H9 (cell line): Measurements from ENCODE around the gene ETNK2. TPM values are rescaled to one million over a fixed set of nuclear protein-coding genes. Genes with fewer than 3 reads are reported as not detected.

Source experiments
- DNase-seq: peaks from one replicate; pipeline ENCODE4 v3.0.0-alpha.2; 2017
- H2AFZ ChIP-seq: one replicate; pipeline ENCODE4 v1.6.1; 2013; ENCODE audit warnings: mild to moderate bottlenecking, low read length, control low read depth, moderate library complexity
- H2AK5ac ChIP-seq: 2 replicates; pipeline ENCODE4 v1.6.1; 2013; ENCODE audit warnings: low read length, control low read depth, mixed read lengths; ENCODE audit not compliant: insufficient read length
- H2BK120ac ChIP-seq: one replicate; pipeline ENCODE4 v1.6.1; 2013; ENCODE audit warnings: low read depth, mild to moderate bottlenecking, low read length, control low read depth, inconsistent platforms; ENCODE audit not compliant: poor library complexity, severe bottlenecking
- H2BK12ac ChIP-seq: 2 replicates; pipeline ENCODE4 v1.6.1; 2013; ENCODE audit warnings: low read length, control low read depth, mixed read lengths, low read depth; ENCODE audit not compliant: insufficient read length
- H2BK15ac ChIP-seq: 2 replicates; pipeline ENCODE4 v1.6.1; 2013; ENCODE audit warnings: low read depth, low read length, control low read depth
- H2BK20ac ChIP-seq: one replicate; pipeline ENCODE4 v1.6.1; 2013; ENCODE audit warnings: low read depth, mild to moderate bottlenecking, low read length, control low read depth, inconsistent platforms; ENCODE audit not compliant: poor library complexity, severe bottlenecking
- H2BK5ac ChIP-seq: 2 replicates; pipeline ENCODE4 v1.6.1; 2013; ENCODE audit warnings: low read length, control low read depth, mixed read lengths; ENCODE audit not compliant: insufficient read length
- H3K14ac ChIP-seq: 2 replicates; pipeline ENCODE4 v1.6.1; 2013; ENCODE audit warnings: low read length, control low read depth; ENCODE audit not compliant: insufficient read depth
- H3K18ac ChIP-seq: 2 replicates; pipeline ENCODE4 v1.6.1; 2013; ENCODE audit warnings: low read depth, mild to moderate bottlenecking, mixed read lengths, low read length, control low read depth; ENCODE audit not compliant: insufficient read length
- H3K23ac ChIP-seq: 2 replicates; pipeline ENCODE4 v1.6.1; 2013; ENCODE audit warnings: low read length, control low read depth, mixed read lengths, low read depth; ENCODE audit not compliant: insufficient read length
- H3K23me2 ChIP-seq: 2 replicates; pipeline ENCODE4 v1.6.1; 2013; ENCODE audit warnings: low read depth, mild to moderate bottlenecking, mixed read lengths, low read length, control low read depth; ENCODE audit not compliant: insufficient read length, poor library complexity, severe bottlenecking
- H3K27ac ChIP-seq: 2 replicates; pipeline ENCODE4 v1.5.1; 2013; ENCODE audit warnings: low read length, control low read depth, mixed read lengths, low read depth; ENCODE audit not compliant: insufficient read length
- H3K27me3 ChIP-seq: 2 replicates; pipeline ENCODE4 v1.6.1; 2013; ENCODE audit warnings: low read length, control low read depth, inconsistent platforms; ENCODE audit not compliant: insufficient read depth
- H3K4ac ChIP-seq: 2 replicates; pipeline ENCODE4 v1.6.1; 2013; ENCODE audit warnings: low read depth, mild to moderate bottlenecking, control low read depth, inconsistent platforms, low read length, moderate library complexity
- H3K4me1 ChIP-seq: 2 replicates; pipeline ENCODE4 v1.6.1; 2013; ENCODE audit warnings: low read length, control low read depth, inconsistent platforms; ENCODE audit not compliant: insufficient read depth
- H3K4me2 ChIP-seq: 2 replicates; pipeline ENCODE4 v1.6.1; 2013; ENCODE audit warnings: low read length, control low read depth, mixed read lengths; ENCODE audit not compliant: insufficient read length, insufficient read depth
- H3K56ac ChIP-seq: 2 replicates; pipeline ENCODE4 v1.6.1; 2013; ENCODE audit warnings: low read depth, mild to moderate bottlenecking, mixed read lengths, low read length, control low read depth; ENCODE audit not compliant: insufficient read length
- H3K79me1 ChIP-seq: 2 replicates; pipeline ENCODE4 v1.6.1; 2013; ENCODE audit warnings: low read depth, mild to moderate bottlenecking, moderate library complexity, low read length, control low read depth, inconsistent platforms; ENCODE audit not compliant: insufficient read depth, poor library complexity, severe bottlenecking
- H3K79me2 ChIP-seq: 2 replicates; pipeline ENCODE4 v1.6.1; 2013; ENCODE audit warnings: low read length, control low read depth, inconsistent platforms; ENCODE audit not compliant: insufficient read depth
- H3K9ac ChIP-seq: 2 replicates; pipeline ENCODE4 v1.6.1; 2013; ENCODE audit warnings: low read length, control low read depth, mixed read lengths; ENCODE audit not compliant: insufficient read length; ENCODE audit errors: extremely low read depth
- H3K9me3 ChIP-seq: one replicate; pipeline ENCODE4 v1.6.1; 2013; ENCODE audit warnings: low read depth, low read length, inconsistent platforms; ENCODE audit not compliant: control insufficient read depth
- H3T11ph ChIP-seq: one replicate; pipeline ENCODE4 v1.6.1; 2013; ENCODE audit warnings: mild to moderate bottlenecking, low read length, control low read depth, inconsistent platforms
- H4K20me1 ChIP-seq: one replicate; pipeline ENCODE4 v1.6.1; 2013; ENCODE audit not compliant: control insufficient read depth, insufficient read length, insufficient read depth
- H4K5ac ChIP-seq: 2 replicates; pipeline ENCODE4 v1.6.1; 2013; ENCODE audit warnings: low read depth, mild to moderate bottlenecking, mixed read lengths, low read length, control low read depth; ENCODE audit not compliant: insufficient read length
- H4K8ac ChIP-seq: replicated peaks from 2 replicates; pipeline ENCODE4 v1.6.1; 2013; ENCODE audit warnings: low read length, control low read depth, mixed read lengths, low read depth; ENCODE audit not compliant: insufficient read length
- H4K91ac ChIP-seq: 2 replicates; pipeline ENCODE4 v1.6.1; 2013; ENCODE audit warnings: low read depth, mild to moderate bottlenecking, moderate library complexity, mixed read lengths, low read length, control low read depth; ENCODE audit not compliant: insufficient read length
- H3K27ac Mint-ChIP-seq, 3 experiments: 2 replicates in 2 of 3; 3 replicates in 1 of 3; pipeline ENCODE4 v1.8.0; 2020 to 2021; ENCODE audit warnings: mixed read lengths in 3 of 3, mild to moderate bottlenecking in 1 of 3, moderate library complexity in 1 of 3
- H3K27me3 Mint-ChIP-seq: 2 replicates; pipeline ENCODE4 v1.8.0; 2021; ENCODE audit warnings: low read depth, mild to moderate bottlenecking, moderate library complexity, mixed read lengths
- H3K36me3 Mint-ChIP-seq, 3 experiments: 2 replicates in 2 of 3; 3 replicates in 1 of 3; pipeline ENCODE4 v1.8.0; 2020 to 2021; ENCODE audit warnings: low read depth in 3 of 3, mixed read lengths in 3 of 3; ENCODE audit not compliant: insufficient read depth in 1 of 3
- H3K4me1 Mint-ChIP-seq, 2 experiments: 2 replicates each; pipeline ENCODE4 v1.8.0; 2020; ENCODE audit warnings: mixed read lengths in 2 of 2
- H3K4me3 Mint-ChIP-seq, 2 experiments: 2 replicates in 1 of 2; 3 replicates in 1 of 2; pipeline ENCODE4 v1.8.0; 2020 to 2021; ENCODE audit warnings: mild to moderate bottlenecking in 2 of 2, mixed read lengths in 2 of 2, moderate library complexity in 1 of 2
- H3K9me3 Mint-ChIP-seq, 2 experiments: 2 replicates in 1 of 2; 3 replicates in 1 of 2; pipeline ENCODE4 v1.8.0; 2020; ENCODE audit warnings: mild to moderate bottlenecking in 2 of 2, mixed read lengths in 2 of 2, moderate library complexity in 1 of 2
- CTCF ChIP-seq: fragments of 200-600 bp; sonication (generic); conservative IDR thresholded peaks from 3 replicates; pipeline ENCODE4 v1.8.0; 2021; ENCODE audit warnings: antibody characterized with exemption, mild to moderate bottlenecking
- WGBS: extraction: QIAGEN DNeasy Blood & Tissue Kit; methylation state at CpG from one replicate; pipeline ENCODE4 v1.1.7; 2013; ENCODE audit warnings: missing lambda C conversion rate, low lambda C conversion rate, mixed read lengths; ENCODE audit not compliant: insufficient read length; ENCODE audit errors: extremely low coverage; 5-methylcytosine and 5-hydroxymethylcytosine counted together
- total RNA-seq: library from RNA; stranded (reverse); gene quantifications from 2 replicates; pipeline ENCODE4 v1.2.1, GENCODE V29; 2021

Gene ETNK2
- total RNA-seq, 1 experiment from 2014 or later: 17.6 TPM

GRCh38 chr1:204161609-204162493, 10.0 kb upstream of the ETNK2 start:
- Histone ChIP-seq H3K4me2 (no peak overlapping the region), H2AK5ac (no peak overlapping the region), H2AFZ (no peak overlapping the region), H3T11ph (no peak overlapping the region), H3K4me1 (no peaks in the 10 kb centered on the region), H4K8ac (no peak overlapping the region), H3K79me1 (no peaks in the 10 kb centered on the region), H3K23ac (no peak overlapping the region), H3K27me3 (no peaks in the 10 kb centered on the region), H3K79me2 (no peaks in the 10 kb centered on the region), H4K5ac (no peak overlapping the region), H3K27ac (no peak overlapping the region), H2BK20ac (no peak overlapping the region), H4K91ac (no peak overlapping the region), H3K14ac (no peak overlapping the region; the same call in 1 of the 2 replicates), H4K20me1 (no peaks in the 10 kb centered on the region), H2BK120ac (no peak overlapping the region), H2BK12ac (no peak overlapping the region), H3K9me3 (no peaks in the 10 kb centered on the region), H2BK5ac (no peak overlapping the region), H3K56ac (no peak overlapping the region), H3K9ac (no peak overlapping the region), H3K23me2 (no peaks in the 10 kb centered on the region), H2BK15ac (no peak overlapping the region), H3K4ac (no peak overlapping the region), H3K18ac (no peak overlapping the region)
- Mint-ChIP-seq H3K36me3 (no peaks in the 10 kb centered on the region; a peak in 1 of 7 replicates), H3K4me3 (no peak overlapping the region), H3K9me3 (no peaks in the 10 kb centered on the region), H3K27me3 (peaks cover 16% of the 10 kb centered on the region), H3K4me1 (peaks cover 4 to 6% of the 10 kb centered on the region in 2 experiments; a peak in 2 of 4 replicates), H3K27ac (no peak overlapping the region; a peak in 1 of 7 replicates)
- DNase-seq: no peak
- no peak for TF ChIP-seq CTCF
- WGBS: no CpG with 5 or more reads among the region's 14 CpGs
